NCI-H146 (cell line): ENCODE data around the gene ARHGAP40.

Experiments used
- DNase-seq: peaks from one replicate; lab custom pipeline; 2025; lab: John Stamatoyannopoulos, UW

The ARHGAP40 gene

GRCh38 chr20:38651562-38651961, 50.0 kb downstream of the ARHGAP40 start:
- no peak for DNase-seq

GRCh38 chr20:38652995-38653394, 51.4 kb downstream of the ARHGAP40 start:
- DNase-seq, result no peak

GRCh38 chr20:38657390-38657789, 55.8 kb downstream of the ARHGAP40 start:
- no peak for DNase-seq

- peak; percentile 92 for DNase-seq
Measured at GRCh38 chr20:38658879-38659596, 57.4 kb downstream of the ARHGAP40 start.

- no peak for DNase-seq
Measured at GRCh38 chr20:38659597-38659880, 57.9 kb downstream of the ARHGAP40 start.

- DNase-seq, result no peak
Measured at GRCh38 chr20:38660429-38660828, 58.8 kb downstream of the ARHGAP40 start.

GRCh38 chr20:38663660-38664059, 62.1 kb downstream of the ARHGAP40 start:
- DNase-seq, result no peak

GRCh38 chr20:38664284-38664683, 62.7 kb downstream of the ARHGAP40 start:
- no peak for DNase-seq

GRCh38 chr20:38665094-38665493, 63.5 kb downstream of the ARHGAP40 start:
- no peak for DNase-seq

- no peak for DNase-seq
Measured at GRCh38 chr20:38665506-38666285, 64.1 kb downstream of the ARHGAP40 start.

GRCh38 chr20:38667417-38667956, 65.9 kb downstream of the ARHGAP40 start:
- DNase-seq, result no peak

- DNase-seq, result no peak
Measured at GRCh38 chr20:38669688-38670087, 68.1 kb downstream of the ARHGAP40 start.

GRCh38 chr20:38670786-38671185, 69.2 kb downstream of the ARHGAP40 start:
- no peak for DNase-seq

- peak; percentile 74 for DNase-seq
Measured at GRCh38 chr20:38671186-38671585, 69.6 kb downstream of the ARHGAP40 start.

GRCh38 chr20:38671701-38672292, 70.2 kb downstream of the ARHGAP40 start:
- DNase-seq, result no peak

GRCh38 chr20:38672504-38672903, 70.9 kb downstream of the ARHGAP40 start:
- DNase-seq, result no peak

- peak; percentile 22 for DNase-seq
Measured at GRCh38 chr20:38673261-38673660, 71.7 kb downstream of the ARHGAP40 start.

- peak; percentile 58 for DNase-seq
Measured at GRCh38 chr20:38673725-38674091, 72.1 kb downstream of the ARHGAP40 start.

- peak; percentile 85 for DNase-seq
Measured at GRCh38 chr20:38674092-38674764, 72.6 kb downstream of the ARHGAP40 start.

- DNase-seq, result peak; percentile 18
Measured at GRCh38 chr20:38674765-38675133, 73.1 kb downstream of the ARHGAP40 start.

GRCh38 chr20:38676576-38676975, 75.0 kb downstream of the ARHGAP40 start:
- no peak for DNase-seq

- no peak for DNase-seq
Measured at GRCh38 chr20:38680500-38681306, 79.1 kb downstream of the ARHGAP40 start.
